ENCODE results near the gene TMEM270. TPM values are rescaled to one million over a fixed set of nuclear protein-coding genes. Genes with fewer than 3 reads are reported as not detected.

TMEM270 gene
- total and polyA plus RNA-seq, 8 donors = 0.25 to 0.31 TPM; not detected in 6

GRCh38 chr7:73892003-73892999 is 31.3 kb downstream of the TMEM270 start:
- intact Hi-C loops (cut with DNase I) = no loop called here
- Histone ChIP-seq H3K4me3 (no peak overlapping the region), H3K27ac (no peak overlapping the region), H3K27me3 (no peaks in the 10 kb centered on the region), H3K4me1 (no peaks in the 10 kb centered on the region), H3K9me3 (no peaks in the 10 kb centered on the region), H3K36me3 (no peaks in the 10 kb centered on the region)
- ATAC-seq (peak in 2 of 4 donors; percentile 23 to 49), DNase-seq (peak in 2 of 6 donors; percentile 45 to 60), FAIRE-seq (no peak)
- WGBS, 2 donors = 52 to 57% methylated on average over 11 of the region's 11 CpGs
- no peak for TF ChIP-seq CTCF (IDR thresholded peaks at IDR 0.05)

- Histone ChIP-seq H3K4me3 (no peak overlapping the region), H3K9me3 (no peaks in the 10 kb centered on the region), H3K36me3 (no peaks in the 10 kb centered on the region), H3K27me3 (no peaks in the 10 kb centered on the region), H3K4me1 (no peaks in the 10 kb centered on the region), H3K27ac (no peak overlapping the region)
- DNase-seq (peak in 2 of 6 donors; percentile 37 to 57), ATAC-seq (peak in 3 of 4 donors; percentile 37 to 57 (median 52)), FAIRE-seq (no peak)
- intact Hi-C loops (cut with DNase I) = no loop called here
- WGBS, 2 donors = 31 to 34% methylated on average over 22 of the region's 22 CpGs
- TF ChIP-seq CTCF (IDR thresholded peaks at IDR 0.05) = no peak
Measured at GRCh38 chr7:73893342-73894101, 32.6 kb downstream of the TMEM270 start.

GRCh38 chr7:73894166-73894565 is 33.2 kb downstream of the TMEM270 start:
- no peaks in the 10 kb centered on the region for H3K9me3 ChIP-seq
- ATAC-seq = no peak
- intact Hi-C loops (cut with DNase I) = no loop called here
- H3K4me1 ChIP-seq = no peaks in the 10 kb centered on the region
- no peak for TF ChIP-seq CTCF (IDR thresholded peaks at IDR 0.05)
- H3K27me3 ChIP-seq = no peaks in the 10 kb centered on the region
- no peak overlapping the region for H3K4me3 ChIP-seq
- H3K36me3 ChIP-seq = no peaks in the 10 kb centered on the region
- 86 to 91% methylated on average over 6 of the region's 6 CpGs for WGBS, 2 donors
- DNase-seq = no peak
- FAIRE-seq = no peak
- no peak overlapping the region for H3K27ac ChIP-seq

GRCh38 chr7:73894733-73895551 is 34.0 kb downstream of the TMEM270 start:
- TF ChIP-seq CTCF (IDR thresholded peaks at IDR 0.05) = no peak
- peak in 3 of 4 donors; percentile 53 to 74 (median 70) for ATAC-seq
- 79 to 84% methylated on average over 20 of the region's 20 CpGs for WGBS, 2 donors
- H3K27ac ChIP-seq = no peak overlapping the region
- DNase-seq = peak in 3 of 6 donors; percentile 33 to 55 (median 36)
- no peak for FAIRE-seq
- intact Hi-C loops (cut with DNase I) = no loop called here
- no peaks in the 10 kb centered on the region for H3K9me3 ChIP-seq
- no peaks in the 10 kb centered on the region for H3K36me3 ChIP-seq
- H3K27me3 ChIP-seq = no peaks in the 10 kb centered on the region
- no peak overlapping the region for H3K4me3 ChIP-seq
- H3K4me1 ChIP-seq = no peaks in the 10 kb centered on the region

All from pancreas (tissue), 10 donors.